DMS53 treated with DMSO at 0.1 percent for 48 hours (cell line): ENCODE data around the gene TRAPPC6A.
"Not testable (repeated sequence)": the region's sequence is repeated elsewhere in the genome, so short reads cannot be mapped to it uniquely, and the experiment has no call there.

Experiments used
- DNase-seq: peaks from one replicate; lab custom pipeline; 2025; ENCODE audit not compliant: unreplicated experiment; lab: John Stamatoyannopoulos, UW

The TRAPPC6A gene

DNA sequence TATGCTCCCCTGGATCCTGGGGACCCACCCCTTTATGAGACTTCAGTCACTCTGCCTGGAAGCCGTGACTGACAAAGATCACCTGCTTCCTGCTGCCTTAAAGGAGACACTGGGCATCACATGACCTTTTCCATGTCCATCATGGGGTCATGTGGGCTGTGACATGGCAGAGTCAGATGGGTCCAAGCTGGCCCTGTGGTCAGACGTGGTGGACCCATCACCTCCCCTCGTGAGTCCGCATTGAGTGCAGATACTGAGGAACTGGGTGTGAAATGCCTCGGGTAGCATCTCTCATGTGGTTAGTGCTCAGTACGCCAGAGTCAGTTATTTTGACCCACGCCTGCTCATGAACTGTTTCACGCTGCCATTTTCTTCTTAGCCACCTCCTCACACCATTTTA lies 44.4 kb downstream of the TRAPPC6A start:
- no peak for DNase-seq

DNA sequence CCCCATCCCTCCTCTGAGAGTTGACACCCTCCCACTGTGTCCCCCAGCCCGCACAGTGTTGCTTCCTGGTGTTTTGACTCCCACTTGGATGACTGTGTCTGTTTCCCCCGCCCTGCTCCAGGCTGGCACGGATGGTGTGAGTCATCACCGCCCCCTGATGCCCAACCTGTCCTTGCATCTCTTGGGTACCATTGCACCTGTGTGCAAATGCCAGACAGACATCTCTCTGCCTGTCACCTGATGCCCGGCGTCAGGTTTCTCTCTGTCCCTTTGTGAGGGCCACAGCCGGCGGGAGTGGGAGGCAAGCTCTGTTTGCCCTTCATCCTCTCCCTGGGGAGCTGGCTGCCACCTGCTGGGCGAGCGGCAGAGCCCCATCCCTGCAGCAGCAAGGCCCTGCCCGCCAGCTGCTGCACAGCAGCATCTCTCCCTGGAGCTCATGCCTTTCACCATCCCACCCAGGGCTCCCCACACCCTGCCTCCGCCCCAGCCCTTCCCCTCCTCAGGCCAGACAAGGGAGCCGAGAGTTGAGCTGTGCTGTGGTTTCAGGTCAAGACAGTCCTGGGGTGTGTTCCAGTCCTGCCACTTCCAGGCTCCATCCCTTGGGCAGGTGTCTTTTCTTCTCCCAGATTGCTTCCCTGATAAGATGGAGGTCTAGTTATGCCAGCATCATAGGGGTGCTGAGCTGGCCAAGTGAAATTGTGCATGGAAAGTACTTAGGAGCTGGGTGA lies 47.0 kb downstream of the TRAPPC6A start:
- peak; percentile 91 for DNase-seq

DNA sequence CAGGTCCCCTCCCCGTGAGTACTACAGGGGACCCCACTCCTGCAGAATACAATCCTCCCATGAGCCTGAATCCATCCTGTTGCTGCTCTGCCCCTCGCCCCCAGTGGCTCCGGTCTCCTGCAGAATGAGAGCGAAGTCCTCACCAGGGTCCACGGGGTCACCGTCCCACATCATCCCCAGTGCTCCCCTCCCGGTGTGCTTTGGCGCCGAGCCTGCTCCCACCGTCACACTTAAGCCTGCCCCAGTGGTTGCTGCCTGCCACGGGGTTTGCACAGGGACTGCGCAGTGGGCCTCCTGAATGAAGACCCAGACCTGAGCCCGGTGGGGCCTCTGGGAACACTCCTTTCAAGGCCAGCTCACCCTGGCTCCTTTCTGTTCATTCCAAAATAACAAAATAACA lies 47.8 kb downstream of the TRAPPC6A start:
- DNase-seq, result no peak

DNA sequence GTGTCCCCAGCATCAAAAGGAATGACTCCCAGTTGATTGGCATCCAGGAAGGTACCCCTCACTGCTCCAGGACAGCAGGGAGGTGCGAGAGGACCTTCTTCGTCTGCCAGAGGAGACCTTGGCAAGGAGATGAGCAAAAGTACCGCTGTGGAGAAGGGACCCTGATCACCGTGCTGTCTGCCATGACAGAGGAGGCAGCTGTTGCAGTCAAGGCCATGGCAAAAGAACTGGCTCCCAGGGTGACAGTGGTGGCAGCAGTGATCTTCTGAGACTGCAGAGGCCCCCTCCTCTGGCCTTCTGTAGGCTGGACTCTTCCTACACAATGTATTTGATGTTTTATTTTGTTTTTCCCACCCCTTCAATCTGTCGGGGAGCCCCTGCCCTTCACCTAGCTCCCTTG lies 49.2 kb downstream of the TRAPPC6A start:
- no peak for DNase-seq

DNA sequence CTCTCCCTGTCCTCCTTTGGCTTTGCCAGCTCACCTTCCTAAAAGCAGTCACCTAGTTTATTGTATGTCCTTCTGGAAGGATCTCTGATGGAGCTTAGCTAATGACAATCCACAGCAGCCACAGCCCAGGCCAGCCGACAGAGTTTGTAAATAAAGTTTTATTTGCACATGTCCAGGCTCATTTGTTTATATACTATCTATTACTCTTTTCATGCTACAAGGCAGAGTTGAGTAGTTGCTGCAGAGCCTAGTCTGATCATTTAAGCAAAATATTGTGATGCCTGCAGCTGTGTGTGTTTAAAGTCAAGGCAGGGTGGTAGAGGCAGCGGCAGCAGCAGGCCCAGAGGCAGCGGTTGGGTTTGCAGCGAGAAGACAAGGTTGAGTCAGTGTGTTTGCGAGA lies 49.9 kb downstream of the TRAPPC6A start:
- no peak for DNase-seq

DNA sequence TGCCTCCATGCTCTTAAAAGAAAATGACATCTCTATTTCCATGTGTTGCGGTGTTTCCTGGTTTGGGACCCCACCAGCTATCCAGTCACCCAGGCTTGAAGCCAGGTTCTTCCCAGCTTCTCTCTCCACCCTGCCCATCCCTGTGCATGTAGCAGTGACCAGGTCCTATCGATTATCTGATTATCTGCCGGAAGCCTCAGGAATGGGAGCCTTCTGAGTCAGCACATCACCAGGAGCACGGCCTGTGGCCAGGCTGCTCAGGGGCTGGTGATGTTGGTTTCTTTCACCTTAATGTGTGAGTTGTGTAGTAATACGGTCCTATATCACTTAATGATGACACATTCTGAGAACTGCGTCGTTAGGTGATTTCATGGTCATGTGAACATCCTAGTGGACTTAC lies 51.4 kb downstream of the TRAPPC6A start:
- DNase-seq, result no peak

DNA sequence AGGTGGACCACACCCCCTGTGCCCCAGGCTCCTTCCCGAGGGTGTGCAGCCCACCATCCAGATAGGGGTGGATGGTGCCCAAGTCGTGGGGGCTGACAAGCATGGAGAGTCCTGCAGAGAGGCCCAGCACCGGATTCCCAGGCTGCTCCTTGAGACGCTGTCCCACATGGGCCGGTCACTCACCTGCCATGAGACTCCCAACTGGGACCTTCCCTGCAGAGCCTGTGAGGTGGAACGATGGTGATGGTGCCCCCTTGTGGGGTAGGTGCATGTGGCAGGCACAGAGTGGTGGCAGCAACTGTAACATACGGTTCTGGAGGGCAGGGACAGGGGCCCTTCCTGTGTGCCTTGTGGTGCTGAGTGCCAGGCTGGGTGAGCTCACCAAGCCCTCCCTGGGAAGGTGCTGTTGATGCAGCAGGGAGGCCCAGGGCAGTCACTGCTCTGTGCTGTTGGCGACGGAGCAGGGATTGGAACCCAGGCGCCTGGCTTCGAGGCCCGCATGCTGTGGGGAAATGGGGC lies 52.0 kb downstream of the TRAPPC6A start:
- DNase-seq, result peak; percentile 37

DNA sequence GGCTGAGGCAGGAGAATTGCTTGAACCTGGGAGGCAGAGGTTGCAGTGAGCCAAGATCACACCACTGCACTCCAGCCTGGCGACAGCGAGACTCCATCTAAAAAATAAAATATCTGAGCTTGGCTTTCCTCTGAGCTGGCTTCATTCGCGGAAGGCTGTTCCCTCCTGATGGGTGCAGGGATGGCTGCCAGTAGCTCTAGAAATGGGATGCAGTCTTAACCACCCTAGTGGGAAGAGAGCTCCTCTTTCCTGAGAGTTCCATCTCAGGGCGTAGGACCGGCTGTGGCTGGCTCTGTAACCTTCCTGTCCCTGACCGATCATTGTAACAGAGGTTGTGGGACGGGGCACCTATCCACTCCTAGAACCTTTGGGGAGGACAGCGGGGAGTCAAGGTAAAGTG lies 52.7 kb downstream of the TRAPPC6A start:
- DNase-seq, result no peak

DNA sequence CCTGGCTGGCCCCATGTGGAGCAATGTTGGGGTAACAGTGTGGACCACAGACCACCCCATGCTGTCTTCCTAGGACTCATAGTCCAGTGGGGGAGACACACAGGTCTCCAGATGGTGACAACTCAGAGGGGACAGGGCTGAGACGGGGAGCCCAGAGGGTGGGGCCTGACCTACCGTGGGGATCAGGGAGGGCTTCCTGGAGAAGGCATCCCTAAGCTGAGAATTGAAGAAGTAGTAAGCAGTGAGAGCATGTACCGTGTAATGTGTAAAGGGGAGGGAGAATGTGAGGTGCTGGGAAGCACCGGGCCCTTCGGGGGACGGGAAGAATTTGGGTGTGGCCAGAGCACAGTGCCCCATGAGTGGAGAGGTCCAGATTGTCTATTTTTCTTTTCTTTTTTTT lies 54.0 kb downstream of the TRAPPC6A start:
- DNase-seq, result no peak

DNA sequence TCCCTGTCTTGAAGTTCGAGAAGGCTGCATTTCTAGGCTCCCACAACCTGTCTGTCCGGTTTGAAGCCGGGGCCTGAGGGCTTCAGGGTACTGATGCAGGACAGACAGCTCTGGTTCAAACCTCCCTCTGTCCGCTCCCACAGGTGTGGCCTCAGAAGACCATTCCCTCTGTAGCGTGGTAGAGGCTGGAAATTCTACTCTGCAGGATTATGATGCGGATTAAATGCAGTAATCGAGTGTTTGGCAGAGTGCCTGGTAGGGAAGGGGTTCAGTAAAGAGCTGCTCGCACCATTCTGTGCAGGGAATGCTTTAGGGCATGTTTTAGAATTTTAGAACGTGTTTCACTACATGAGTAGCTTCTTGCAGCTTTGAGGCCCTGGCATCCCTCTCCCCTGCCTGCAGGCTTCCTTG lies 54.6 kb downstream of the TRAPPC6A start:
- DNase-seq, result no peak

DNA sequence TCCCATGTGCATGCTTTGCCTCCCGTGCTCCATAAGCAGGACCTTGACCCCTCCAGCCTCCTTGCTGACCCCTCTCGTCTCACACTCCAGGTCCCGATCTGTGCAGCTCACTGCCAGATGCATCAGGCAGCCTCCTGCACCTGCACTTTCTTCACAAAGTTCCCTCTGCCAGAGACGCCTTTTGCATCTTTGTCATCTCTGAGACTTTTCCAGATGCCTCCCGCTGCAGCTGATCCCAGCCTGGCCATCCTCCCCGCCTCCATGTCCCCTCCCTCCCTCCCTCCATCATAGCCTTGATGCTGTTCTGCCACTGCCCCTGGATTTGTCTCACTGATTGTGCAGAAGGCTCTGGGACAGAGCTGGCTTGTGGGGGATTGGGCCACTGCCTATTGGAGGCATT lies 55.2 kb downstream of the TRAPPC6A start:
- DNase-seq, result no peak

DNA sequence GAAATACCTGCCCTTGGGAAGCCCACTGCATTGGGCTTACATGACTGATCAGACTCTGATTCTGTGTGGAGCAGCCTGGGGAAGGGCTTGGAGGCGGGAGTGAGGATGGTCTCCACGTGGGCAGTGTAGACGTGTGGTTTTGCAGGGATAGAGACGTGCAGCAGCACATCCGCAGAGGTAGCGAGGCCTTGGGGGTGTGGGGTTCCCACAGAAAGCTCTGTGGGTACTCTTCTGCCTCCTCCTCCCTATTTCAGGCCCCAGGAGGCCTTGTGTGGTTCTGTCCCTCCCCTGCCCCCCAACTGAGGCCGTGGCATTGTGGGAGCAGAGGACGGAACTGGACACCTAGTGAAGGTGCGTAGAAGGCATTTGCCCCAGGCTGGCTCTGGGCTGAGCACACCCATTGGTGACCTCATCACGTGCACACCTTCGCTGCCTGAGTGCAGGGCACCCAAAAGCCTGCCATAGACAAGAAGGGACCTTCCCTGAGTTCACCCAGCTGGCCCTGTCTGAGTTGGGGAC lies 56.2 kb downstream of the TRAPPC6A start:
- DNase-seq, result no peak

DNA sequence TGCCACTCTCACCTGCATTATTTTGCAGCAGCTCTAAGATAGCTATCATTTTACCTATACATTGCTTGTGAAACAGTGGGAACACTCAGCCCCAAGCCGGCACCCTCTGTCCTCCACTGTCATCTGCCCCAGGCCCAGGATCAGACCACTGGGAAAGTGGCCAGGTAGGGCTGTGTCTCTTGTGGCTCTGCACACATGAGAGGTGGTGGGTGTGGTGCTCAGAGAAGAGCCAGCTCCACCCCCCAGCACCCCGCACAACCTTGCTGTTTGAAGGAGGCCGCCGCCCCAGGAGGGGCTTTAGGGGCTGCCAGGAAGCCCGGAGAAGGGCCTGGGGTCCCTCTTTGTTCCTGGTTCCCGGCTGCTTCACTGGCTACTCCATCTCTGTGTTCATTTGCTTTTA lies 58.5 kb downstream of the TRAPPC6A start:
- no peak for DNase-seq

DNA sequence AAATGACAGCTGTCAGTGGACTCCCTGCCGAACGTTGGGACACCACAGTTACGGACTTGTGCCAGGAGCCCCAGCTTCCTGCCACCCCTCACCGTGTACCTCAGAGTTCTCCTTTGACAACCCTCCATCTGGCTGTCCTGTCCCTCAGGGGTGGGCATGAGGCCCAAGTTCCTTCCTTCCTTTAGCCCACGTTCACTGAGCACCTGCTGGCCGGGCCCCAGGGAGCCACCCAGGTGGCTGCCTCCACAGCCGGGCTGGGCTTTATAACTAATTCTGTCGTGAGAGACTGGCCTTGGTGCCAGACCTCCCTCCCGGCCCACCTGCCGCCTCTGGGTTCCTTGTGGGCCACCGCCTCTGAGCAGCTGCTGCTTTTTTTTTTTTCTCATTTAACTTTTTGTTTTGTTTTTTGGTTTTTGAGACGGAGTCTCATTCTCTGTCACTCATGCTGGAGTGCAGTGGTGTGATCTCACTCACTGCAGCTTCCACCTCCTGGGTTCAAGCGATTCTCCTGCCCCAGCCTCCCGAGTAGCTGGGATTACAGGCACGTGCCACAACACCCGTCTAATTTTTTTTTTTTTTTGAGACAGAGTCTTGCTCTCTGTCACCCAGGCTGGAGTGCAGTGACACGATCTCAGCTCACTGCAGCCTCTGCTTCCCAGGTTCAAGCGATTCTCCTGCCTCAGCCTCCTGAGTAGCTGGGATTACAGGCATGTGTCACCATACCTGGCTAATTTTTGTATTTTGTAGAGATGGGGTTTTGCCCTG lies 59.3 kb downstream of the TRAPPC6A start:
- not testable (repeated sequence) for DNase-seq

DNA sequence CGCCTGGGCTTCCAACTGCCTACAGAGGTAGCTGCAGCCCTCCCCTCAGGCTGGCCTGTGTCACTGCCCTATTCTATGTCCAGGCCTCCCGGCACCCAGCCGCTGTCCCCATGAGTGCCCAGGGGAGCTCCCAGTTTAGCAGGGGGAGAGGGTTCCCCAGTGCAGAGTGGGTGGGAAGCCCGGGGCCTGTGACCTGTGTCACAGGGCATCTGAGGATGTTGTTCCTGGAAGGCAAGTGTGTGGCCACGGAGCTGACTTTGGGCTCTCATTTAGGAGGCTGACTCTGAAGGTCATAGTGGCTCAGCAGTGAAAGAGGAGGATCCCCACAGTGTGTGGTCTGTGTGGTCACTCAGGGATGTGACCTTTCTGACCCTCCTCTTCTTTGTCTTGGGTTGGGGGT lies 59.9 kb downstream of the TRAPPC6A start:
- DNase-seq, result no peak

DNA sequence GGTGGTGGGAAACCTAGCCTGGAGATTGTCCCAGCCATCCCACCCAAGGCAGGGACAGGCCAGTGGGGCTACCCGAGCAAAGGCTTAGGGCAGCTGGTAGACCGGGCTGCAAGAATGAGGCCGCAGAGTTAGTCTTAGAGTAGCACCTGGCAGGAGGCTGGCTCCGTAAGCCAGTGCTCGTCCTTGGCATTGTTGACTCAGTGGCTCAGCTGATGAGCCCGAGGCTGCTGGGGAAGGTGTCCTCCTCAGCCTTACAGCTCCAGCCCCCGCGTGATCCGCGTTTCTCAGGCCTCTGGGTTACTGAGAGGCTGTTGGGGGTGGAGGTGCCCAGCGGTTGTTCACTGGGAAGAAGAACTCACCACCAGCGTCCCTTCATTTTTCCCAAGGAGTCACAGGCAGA lies 60.4 kb downstream of the TRAPPC6A start:
- DNase-seq, result peak; percentile 16

DNA sequence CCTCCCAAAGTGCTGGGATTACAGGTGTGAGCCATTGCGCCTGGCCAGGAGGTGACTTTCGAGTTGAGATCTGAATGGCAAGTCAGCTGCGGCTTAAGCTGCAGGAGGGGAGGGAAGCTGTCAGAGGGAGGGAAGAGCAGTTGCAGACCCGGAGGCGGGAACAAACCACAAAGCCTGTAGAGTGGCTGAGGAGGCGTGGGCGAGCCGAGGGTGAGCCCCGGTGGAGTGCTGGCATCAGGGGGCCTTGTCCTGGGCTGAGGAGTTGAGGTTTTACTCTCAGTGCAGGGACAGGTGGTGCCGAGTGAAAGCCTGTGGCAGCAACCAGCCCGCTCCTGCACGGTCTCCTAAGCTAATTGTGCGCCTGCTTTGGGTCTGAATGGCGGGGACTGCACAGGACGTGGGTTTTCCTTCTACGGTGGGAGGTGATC lies 60.9 kb downstream of the TRAPPC6A start:
- no peak for DNase-seq

DNA sequence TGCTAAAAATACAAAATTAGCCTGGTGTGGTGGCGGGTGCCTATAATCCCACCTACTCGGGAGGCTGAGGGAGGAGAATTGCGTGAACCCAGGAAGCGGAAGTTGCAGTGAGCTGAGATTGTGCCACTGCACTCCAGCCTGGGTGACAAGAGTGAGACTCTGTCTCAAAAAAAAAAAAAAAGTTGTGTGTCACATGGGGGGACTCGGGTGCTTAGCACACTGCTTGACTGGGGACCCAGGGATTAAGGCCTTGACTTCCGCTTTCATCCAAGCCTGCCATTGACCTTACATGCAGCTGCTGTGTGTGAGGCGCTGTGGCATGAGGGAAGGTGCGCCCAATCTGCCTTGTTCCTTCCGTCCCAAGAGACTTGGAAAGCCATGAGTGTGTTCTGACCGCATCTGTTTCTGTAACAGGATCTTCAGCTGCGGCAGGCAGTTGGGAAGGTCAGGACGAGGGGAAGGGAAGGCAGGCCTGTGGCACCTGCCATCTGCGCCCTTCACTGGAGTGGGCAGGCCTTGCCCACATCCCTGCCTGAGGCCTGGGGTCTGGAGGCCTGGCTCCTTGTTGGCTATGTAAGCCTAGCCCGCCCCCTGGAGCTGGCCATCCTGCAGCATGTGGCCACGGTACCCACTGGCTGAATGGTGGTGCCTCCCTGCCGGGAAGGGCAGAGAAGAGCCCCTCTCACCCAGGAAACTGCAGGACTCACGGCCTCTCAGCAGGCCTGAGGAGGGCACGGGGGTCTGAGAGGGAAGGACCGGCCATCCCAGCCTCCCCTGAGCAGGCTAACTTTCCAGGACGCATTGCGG lies 62.0 kb downstream of the TRAPPC6A start:
- DNase-seq, result no peak

DNA sequence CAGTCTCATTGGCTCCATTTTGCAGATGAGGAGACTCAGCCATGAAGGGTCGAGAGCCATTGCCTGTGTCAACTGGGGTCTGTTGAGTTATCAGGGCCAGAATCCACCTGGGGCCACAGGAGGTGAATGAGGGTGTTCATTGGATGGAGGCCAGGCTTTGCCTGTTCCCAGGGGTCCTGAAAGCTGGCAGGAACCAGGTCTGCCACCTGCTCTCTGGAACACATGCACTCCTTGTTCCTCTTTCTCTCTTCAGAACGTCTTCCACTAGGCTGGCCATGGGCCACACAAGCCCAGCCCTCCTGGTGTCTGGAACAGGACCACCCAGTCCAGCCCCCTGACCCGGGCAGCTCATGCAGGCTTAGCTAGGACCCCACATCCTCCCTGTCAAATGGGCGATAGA lies 63.9 kb downstream of the TRAPPC6A start:
- DNase-seq, result no peak

DNA sequence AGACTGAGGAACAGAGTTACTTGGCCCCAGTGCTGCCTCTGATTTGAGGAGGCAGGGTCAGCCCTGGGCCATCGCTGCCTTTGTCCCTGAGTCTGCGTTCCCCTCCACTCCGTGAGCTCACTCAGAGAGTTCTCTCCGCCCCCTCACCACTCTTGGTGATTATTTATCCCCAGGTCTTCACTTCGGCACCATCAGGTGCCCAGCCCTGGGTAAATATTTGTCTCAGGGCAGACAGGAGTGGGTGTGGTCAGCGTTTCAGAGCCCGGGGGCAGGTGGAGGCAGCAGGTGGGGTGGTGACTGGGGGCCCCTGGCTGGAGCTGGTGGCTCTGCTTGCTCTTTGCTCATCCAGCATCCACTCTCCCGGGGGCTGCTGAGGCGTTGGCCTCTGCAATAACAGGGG lies 64.4 kb downstream of the TRAPPC6A start:
- DNase-seq, result peak; percentile 86
